ENCODE results near the gene CTAGE9.
A peak's percentile ranks its signal among the peaks of the same experiment; 100 is the strongest.
"Not testable (repeated sequence)": the region's sequence is repeated elsewhere in the genome, so short reads cannot be mapped to it uniquely, and the experiment has no call there.

Gene CTAGE9, protein sequence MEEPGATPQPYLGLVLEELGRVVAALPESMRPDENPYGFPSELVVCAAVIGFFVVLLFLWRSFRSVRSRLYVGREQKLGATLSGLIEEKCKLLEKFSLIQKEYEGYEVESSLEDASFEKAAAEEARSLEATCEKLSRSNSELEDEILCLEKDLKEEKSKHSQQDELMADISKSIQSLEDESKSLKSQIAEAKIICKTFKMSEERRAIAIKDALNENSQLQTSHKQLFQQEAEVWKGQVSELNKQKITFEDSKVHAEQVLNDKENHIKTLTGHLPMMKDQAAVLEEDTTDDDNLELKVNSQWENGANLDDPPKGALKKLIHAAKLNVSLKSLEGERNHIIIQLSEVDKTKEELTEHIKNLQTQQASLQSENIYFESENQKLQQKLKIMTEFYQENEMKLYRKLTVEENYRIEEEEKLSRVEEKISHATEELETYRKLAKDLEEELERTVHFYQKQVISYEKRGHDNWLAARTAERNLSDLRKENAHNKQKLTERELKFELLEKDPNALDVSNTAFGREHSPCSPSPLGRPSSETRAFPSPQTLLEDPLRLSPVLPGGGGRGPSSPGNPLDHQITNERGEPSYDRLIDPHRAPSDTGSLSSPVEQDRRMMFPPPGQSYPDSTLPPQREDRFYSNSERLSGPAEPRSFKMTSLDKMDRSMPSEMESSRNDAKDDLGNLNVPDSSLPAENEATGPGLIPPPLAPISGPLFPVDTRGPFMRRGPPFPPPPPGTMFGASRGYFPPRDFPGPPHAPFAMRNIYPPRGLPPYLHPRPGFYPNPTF

DNA sequence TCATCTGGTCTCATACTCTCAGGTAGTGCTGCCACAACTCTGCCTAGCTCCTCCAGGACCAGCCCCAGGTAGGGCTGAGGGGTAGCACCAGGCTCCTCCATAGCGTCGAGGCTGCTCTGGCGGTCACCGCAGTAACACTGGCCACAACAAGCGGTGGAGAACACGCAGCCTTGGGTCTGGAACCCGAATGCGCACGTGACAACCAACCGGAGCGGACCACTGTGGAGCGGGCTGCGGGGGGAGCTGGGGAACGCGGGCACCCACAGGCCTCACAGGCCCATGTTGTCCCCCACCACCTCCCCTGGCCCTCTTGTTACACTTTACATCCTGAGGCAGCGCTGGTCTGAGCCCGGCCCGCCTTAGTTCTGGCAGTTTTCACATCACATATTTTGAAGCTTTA lies at the start of gene CTAGE9:
CTAGE9 (minus strand) TSS at position 101 of the 400 bp plus-strand sequence; CDS start at position 101, 0 bp downstream.
- not testable (repeated sequence) for DNase-seq

DNA sequence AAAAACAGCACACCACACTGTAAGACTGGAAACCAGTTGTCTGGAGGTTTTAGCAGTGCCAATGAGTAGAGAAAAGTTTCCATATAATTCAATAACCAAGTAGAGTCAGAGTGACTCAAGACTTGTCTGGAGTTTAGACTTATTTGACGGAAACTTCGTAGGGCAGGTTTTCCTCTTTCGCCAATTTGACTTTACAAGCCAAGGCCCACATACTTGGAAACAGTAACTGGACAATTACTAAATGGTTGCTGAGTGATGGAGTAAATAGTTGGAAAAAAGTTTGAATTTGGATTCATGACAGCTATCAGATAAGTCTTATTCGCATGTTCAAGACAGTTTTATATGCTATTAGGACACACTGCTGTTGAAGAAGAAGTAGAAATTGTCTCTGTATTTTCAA lies 48.1 kb upstream of the CTAGE9 start:
- no peak for DNase-seq

DNA sequence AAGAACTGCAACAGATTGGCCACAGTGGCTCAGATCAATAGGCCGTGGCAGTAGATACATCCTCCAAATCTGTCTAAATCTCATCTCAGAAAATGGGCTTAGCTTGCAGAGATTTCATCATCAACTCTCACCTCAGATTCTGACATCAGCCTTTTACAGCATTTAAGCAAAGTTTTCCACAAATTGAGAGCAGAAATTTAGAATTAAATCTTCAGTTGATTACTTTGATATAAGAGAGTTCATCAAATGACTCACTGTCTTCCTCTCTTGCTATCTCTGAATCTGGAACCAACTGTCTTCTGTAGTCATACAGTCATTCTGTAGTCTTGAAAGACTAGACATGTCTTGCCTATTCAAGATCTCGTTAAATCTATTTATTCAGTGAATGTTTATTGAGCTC lies 45.2 kb upstream of the CTAGE9 start:
- DNase-seq: no peak

DNA sequence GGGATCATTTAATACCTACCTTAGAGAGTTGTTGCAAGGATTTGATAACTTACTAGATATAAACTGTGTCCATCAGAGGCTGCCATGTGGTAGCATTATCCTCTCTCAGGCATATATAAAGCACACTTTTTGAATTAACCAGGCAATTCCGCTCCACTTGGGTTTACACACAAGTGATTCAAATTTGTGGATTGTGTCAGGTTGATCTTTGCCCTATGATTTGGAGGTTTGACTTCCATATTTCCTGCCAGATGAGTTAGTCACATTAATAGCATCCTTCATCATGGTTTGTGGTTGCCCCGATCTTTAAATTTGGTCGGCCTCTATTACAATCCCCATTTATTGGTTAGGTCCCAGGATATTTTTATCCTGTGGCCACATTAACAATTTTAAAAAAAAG lies 44.8 kb upstream of the CTAGE9 start:
- DNase-seq: peak; percentile 22

DNA sequence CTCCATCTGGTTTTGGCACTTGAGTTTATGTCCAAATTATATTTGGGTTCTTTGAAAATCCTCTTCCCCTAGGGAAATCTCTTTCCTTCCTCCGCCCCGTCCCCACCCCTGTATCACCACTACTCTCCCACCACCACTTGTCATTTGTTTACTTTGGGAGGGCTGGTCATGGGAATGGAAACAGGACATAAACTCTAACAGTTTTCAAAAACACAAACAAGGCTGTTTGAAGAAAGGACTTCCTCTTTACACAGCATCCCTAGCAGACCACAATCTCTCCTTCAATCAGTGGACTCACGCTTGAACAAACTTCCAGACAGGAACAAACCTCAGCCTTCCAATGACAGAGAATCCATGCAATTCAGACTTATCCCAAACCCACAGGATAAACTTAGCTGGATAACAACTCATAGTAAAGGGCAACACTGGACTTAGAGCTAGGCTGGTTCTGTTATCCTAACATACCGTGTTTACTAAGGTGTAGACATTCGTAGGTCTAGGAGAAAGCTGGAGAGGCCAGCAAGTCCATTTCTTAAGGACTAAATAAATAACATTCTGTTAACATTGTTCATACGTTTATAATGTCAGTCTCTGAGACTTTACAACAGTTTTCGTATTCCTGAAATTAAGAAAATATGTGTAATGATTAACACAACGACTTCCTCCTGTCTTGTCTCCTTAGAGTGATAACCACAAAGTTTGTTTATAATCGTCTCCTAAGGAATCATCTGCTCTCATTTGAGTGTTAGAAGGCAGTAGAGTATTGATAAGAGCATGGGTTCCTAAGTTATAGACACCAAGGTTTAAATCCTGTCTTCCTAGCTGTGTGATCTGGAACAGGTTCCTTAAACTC lies 44.1 kb upstream of the CTAGE9 start:
- DNase-seq: no peak

DNA sequence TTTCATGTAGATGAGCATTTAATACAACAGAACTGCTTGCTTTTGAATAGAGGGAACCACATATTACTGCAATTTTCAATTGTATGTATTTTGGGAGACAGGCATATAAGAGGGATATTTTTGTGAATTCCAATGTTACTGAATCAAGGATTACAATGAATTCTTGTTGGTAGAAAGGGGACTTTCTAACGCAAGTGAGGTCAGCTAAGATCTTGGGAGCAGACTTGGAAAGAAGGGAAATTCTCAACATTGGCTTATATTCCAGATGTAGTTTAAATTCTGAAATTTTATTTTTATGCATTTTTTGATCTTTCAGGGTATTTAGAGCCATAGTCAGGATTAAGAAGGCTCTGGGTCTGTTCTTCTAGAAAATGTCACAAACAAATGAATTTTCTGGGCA lies 43.3 kb upstream of the CTAGE9 start:
- DNase-seq: no peak

DNA sequence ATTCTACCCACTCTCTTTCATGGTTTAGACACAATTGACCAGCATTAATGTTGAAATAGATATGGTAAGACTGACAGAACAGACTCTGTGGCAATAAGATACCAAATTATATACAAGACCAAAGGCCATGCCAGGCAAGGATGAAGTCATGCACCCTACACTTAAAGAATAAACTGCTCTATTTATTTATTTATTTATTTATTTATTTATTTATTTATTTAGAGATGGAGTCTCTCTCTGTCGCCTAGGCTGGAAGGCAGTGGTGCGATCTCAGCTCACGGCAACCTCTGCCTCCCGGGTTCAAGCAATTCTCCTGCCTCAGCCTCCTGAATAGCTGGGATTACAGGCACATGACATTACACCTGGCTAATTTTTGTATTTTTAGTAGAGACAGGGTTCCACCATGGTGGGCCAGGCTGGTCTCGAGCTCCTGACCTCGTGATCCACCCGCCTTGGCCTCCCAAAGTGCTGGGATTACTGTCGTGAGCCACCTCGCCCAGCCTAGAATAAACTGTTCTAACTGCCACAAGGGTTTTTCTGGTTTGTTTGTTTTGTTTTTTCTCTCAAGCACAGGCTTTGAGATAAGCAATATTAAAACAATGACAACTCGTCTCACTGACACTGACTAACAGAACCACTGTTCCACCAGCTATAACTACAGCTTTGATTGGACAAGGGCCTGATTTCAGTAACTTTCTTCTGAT lies 40.3 kb upstream of the CTAGE9 start:
- DNase-seq: not testable (repeated sequence)

DNA sequence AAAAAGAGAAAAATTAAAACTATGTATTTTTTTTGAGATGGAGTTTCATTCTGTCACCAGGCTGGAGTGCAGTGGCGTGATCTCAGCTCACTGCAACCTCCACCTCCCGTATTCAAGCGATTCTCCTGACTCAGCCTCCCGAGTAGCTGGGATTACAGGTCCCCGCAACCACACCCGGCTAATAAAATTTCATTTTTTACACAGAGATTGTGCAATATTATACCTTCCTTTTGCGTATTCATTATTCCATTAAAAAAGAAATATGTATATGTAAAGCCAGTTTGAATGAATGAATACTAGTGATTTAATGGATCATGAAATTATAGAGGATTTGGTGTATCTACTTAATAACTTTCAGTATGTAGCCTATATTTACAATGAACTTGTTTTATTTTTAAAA lies 38.2 kb upstream of the CTAGE9 start:
- DNase-seq: no peak

DNA sequence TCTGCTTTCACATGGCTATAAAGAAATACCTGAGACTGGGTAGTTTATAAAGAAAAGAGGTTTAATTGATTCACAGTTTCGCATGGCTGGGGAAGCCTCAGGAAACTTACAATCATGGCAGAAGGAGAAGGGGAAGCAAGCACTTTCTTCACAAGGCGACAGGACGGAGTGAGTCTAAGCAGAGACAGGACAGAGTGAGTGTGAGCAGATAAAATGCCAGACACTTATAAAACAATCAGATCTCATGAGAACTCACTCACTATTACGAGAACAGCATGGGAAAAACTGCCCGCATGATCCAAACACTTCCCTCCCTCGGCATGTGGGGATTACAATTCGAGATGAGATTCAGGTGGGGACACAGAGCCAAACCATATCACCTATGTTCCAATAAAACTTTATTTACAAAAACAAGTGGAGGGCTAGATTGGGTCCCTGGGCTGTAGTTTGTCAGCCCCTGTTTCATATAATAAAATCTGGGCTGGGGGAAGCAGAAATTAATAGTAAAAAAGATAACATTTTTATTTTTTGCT lies 37.1 kb upstream of the CTAGE9 start:
- DNase-seq: no peak

DNA sequence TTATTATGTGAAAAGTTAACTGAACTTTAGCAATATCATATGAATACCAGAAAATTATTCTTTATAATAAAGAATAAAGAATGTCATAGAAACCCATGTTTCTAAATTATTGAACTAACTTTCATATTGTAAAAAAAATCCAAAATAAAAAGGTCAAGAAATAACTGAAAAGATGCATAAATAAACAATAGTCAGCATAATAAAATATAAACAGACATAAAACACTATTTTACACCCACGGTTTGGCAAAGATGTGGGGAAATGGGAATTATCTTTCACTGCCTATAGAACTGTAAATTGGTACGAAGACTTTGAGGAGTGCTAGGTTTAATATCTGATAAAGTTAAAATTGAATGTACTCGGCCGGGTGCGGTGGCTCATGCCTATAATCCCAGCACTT lies 34.7 kb upstream of the CTAGE9 start:
- DNase-seq: no peak

DNA sequence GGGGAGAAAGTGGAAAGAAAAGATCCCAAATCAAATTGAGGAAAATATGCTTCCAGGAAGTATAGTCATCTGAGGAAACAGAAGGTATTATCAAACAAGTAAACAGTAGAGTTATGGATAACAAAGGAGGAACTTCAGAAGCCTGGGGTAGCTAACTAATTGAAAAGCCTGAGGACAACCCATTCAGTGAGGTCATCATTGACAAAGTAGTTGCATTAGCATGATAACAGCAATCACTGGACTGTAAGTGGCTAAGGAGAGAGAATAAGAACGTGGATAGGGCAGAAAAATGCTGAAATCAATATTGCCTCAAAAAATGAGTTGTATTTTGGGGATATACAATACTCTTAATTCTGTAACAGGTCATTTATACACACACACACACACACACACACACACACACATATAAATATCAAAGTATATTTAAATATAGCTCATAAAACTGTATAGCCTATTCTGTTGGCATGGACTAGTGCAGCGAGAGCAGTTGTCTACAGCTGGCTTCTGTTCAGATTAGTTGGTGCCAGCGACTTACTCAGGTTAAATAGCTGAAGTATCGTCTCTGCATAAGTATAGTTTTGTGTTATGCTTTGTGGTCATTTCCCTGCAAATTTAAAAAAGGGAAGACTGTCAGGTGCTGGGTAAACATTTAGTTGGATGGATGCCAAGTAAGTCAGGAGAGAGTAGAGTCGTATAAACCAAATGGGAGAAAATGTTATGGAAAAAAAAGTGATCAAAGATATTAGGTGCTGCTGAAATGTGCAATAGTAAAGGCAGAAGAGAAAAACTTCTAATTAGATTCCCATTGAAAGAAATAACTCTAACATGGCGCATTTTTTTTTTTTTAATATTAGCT lies 33.8 kb upstream of the CTAGE9 start:
- no peak for DNase-seq

DNA sequence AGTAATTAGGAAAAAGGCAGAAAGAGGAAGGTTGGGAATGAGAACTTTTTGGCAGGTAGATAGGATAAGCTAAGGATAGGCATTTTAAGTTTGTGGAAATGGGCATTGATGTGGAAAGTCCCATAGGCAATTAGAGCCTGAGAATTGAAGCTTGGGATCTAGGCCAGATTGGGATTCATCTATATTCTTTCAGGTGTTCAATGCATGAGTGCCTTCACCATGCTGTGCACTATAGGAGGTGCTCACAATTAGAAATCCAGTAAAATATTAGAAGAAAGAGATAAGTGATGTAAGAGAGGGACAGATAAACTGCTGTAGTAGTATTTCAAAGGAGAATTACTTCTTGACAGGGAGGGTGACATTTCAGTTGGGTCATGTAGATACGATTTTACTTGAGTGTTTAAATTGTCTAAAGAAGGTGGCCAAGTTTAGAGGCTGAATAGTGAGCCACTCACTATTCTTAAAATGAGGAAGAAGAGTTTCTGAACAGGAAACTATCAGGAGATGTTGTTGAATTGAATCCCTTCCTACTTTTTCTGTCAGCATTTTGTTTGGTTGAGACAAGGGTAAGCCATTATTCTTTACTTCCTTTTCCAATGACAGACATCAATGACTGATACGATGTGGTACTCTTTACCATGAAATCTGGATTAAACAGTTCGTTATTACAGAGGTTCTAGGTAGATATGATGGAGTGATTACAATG lies 31.0 kb upstream of the CTAGE9 start:
- no peak for DNase-seq

DNA sequence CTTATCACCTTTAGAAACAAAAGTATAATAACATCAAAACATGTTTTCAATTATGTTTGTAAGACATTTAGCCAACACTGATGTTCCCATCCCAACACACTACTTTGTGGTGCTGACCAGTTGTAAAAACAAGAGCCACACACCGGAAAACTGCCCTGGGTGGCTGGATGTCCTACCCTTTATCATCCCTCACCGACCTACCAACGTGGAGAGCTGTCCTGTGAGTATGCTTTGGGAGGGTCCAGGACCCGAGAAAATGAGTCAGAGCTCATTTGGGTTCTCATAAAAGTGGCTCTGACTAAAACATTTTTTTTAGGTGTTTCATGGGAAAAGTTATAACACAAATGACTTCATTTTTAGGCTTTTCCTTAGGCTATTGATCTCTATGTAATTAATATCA lies 29.3 kb upstream of the CTAGE9 start:
- no peak for DNase-seq

DNA sequence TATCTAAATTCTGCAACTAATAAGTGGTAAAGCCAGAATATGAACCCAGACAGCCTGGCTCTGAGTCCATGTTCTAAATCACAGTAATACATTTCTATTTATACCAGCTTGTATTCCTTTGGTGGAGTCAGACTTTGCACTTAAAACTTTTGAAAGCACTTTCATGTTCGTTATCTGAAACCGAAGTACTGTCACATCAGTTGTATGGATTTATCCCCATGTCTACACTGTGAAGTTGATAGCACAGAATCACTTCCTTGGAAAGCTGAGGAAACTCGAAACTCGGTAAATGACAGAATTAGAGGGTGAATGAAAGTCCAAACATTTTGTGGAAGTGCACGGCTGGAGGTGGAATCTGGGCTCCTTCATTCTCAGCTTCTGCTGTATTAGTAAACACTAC lies 28.3 kb upstream of the CTAGE9 start:
- no peak for DNase-seq

DNA sequence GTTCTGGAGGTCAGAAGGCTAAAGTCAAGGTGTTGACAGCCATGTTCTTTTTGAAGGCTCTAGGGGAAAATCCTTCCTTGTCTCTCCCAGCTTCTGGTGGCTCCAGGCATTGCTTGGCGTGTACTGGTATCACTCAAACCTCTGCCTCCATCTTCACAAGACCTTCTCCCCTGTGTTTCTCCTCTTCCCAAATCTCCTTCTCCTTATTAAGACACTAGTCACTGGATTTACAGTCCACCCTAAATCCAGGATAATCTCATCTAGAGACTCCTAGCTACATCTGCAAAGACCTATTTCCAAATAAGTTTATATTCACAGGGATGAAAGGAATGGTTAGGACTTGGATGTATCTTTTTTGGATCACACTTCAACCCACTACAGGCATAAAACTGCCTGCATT lies 26.0 kb upstream of the CTAGE9 start:
- no peak for DNase-seq

DNA sequence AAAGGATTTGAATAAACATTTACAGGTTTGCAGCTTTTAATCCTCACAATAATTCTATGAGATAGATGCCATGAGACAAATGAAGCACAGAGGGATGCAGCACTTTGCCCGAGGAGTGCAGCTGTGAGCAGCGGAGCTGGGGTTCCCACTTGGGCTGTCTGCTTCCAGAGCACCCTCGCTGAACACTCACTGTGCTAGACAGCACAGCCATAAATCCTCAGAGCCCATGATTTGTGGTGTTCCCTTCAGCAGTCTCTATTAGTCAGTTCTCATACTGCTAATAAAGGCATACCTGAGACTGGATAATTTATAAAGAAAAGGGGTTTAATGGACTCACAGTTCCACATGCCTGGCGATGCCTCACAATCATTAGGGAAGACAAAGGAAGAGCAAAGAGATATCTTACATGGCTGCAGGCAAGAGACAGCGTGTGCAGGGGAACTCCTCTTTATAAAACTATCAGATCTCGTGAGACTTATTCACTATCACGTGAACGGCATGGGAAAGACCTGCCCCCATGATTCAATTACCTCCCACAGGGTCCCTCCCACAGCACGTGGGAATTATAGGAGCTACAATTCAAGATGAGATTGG lies 25.3 kb upstream of the CTAGE9 start:
- no peak for DNase-seq

DNA sequence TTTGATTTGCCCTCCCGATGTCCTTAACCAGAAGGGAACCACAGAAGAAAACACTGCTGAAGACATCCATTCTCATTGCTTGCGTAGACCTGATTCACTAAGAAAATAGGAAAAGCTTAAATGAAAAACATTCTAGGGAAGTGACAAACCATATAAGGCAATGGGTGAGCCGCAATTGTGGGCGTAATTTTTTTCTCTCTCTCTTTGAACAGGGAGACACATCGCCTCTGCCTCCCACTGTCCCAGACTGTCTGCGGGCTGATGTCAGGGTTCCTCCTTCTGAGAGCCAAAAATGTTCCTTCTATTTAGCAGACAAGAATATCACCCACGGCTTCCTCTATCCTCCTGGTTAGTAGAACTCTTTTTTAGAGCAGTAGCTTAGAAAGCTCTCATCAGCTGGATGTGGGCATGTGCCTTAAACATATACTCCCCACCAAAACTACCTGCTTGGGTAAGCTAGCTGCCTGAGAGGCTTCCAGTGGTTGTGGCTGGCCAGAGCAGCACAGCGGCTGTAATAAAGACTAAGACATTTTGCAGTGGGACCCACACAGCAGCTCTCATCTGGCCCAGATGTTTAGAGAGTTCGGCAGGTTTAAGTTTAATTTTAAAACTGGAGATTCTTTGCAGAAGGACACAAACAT lies 22.7 kb upstream of the CTAGE9 start:
- no peak for DNase-seq

DNA sequence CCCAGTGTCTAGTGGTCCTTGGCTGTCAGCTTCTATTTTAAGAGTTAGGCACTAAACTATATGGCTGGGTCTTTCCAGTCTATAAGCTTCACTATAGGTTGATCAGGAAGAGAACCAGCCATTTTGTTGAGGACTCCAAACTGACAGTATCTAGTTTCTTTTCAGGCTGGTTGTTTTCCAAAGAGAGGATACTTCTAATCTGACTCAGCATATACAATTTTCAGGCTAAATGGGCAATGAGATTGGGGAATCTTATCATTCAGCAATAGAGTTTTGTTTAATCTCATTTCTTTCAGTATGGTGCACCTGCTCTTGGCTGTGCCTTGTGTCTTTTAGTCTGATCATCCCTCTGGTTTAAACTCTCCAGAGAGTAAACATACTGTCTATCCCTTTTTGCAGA lies 20.4 kb upstream of the CTAGE9 start:
- no peak for DNase-seq

DNA sequence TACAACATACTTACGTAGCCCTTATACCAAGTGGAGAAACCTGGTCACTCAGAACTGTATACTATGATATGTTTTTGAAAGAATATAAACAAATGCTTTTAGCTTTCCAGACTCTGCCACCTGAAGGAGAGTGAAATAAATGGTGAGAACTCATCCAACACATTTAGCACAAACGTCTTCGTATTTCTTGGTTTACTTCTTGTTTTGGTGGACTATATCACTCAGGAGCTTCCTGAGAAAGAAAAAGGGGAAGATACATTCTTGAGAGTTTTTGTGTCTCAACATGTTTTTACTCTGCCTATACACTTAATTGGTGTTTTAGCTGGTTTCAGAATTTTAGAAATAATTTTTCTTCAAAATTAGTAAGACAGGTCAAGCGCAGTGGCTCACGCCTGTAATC lies 19.4 kb upstream of the CTAGE9 start:
- DNase-seq: no peak

DNA sequence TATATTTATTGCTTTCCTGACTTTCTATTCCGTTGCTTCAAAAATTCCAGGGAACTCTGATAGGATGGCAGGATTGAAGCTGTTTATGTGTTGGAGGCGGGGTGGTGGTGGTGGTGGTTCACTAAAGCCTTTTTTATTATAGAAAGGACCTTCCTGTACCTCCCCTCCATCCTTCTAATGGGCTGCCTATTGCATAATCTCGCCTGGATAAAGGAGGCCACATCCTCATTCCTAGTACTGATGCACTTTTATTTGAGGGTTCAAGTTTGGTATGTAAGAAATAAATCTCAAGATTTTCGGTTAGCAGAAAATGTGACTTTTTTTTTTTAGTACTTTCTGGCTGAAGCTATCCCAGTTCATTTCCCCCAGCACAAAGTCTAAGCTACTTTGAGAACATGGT lies 18.7 kb upstream of the CTAGE9 start:
- no peak for DNase-seq
